K562 (cell line): ENCODE results near the gene SLC9B1. TPM values are rescaled to one million over a fixed set of nuclear protein-coding genes. Genes with fewer than 3 reads are reported as not detected.

Experiments used
- ATAC-seq: fragments of 200-7000 bp; cut with Tn5 transposase; 3 replicates; pipeline ENCODE4 v1.9.1; 2020; ENCODE audit warnings: moderate library complexity
- BruUV-seq: library from RNA; stranded (reverse); fragments of 400-500 nt; replicated peaks from 2 replicates; lab custom pipeline; 2021; lab: Mats Ljungman, UMichigan
- CTCF ChIA-PET: fragments of 300-600 bp; formaldehyde crosslinking; extraction: SDS; loops from one replicate; lab custom pipeline; 2021; ENCODE audit warnings: low intra/inter-chr PET ratio; lab: Yijun Ruan, JAX
- POLR2A ChIA-PET: fragments of 300-600, 350-650 bp; sonication (Branson Sonifier 250); formaldehyde crosslinking; extraction: SDS; loops from one replicate; lab custom pipeline; 2021; ENCODE audit warnings: antibody characterized with exemption, inconsistent platforms; lab: Yijun Ruan, JAX
- DNase-seq, 4 experiments: peaks; one replicate each; pipeline versions ENCODE4 v3.0.0 to v3.0.0-alpha.2; 2011 to 2018; ENCODE audit warnings: low spot score in 3 of 4, mixed read lengths in 3 of 4; ENCODE audit errors: extremely low read depth in 1 of 4
- FAIRE-seq: peaks from 2 replicates; lab custom pipeline; 2011; peaks lifted over from hg19 to GRCh38; lab: Jason Lieb, UNC
- H2AFZ ChIP-seq: 2 replicates; pipeline ENCODE4 v1.6.0; 2011; ENCODE audit warnings: low read depth, low read length, control low read depth, inconsistent platforms
- H3K27ac ChIP-seq: fragments of 200-600 bp; 3 replicates; pipeline ENCODE4 v1.8.0; 2011; ENCODE audit warnings: low read depth, mild to moderate bottlenecking, control low read depth, inconsistent platforms, low read length, moderate library complexity, mixed read lengths; ENCODE audit errors: extremely low read depth
- H3K27me3 ChIP-seq, 2 experiments: fragments of 300-600 bp in 1 of 2; 2 replicates in 1 of 2; 3 replicates in 1 of 2; pipeline versions ENCODE4 v1.6.0 to v1.8.0; 2011; ENCODE audit warnings: inconsistent platforms in 2 of 2, low read length in 2 of 2, mild to moderate bottlenecking in 1 of 2, mixed read lengths in 1 of 2, moderate library complexity in 1 of 2; ENCODE audit not compliant: control insufficient read depth in 2 of 2, insufficient read depth in 2 of 2
- H3K36me3 ChIP-seq: fragments of 300-600 bp; 3 replicates; pipeline ENCODE4 v1.8.0; 2011; ENCODE audit warnings: mild to moderate bottlenecking, low read length, inconsistent platforms; ENCODE audit not compliant: control insufficient read depth, insufficient read depth
- H3K4me1 ChIP-seq, 2 experiments: fragments of 200-600 bp in 1 of 2; replicated peaks in 1 of 2; 2 replicates in 1 of 2; 3 replicates in 1 of 2; pipeline versions ENCODE4 v1.5.1 to v1.8.0; 2011; ENCODE audit warnings: inconsistent platforms in 2 of 2, low read length in 2 of 2, mild to moderate bottlenecking in 1 of 2, mixed read lengths in 1 of 2, moderate library complexity in 1 of 2; ENCODE audit not compliant: control insufficient read depth in 2 of 2, insufficient read depth in 2 of 2
- H3K4me2 ChIP-seq: 2 replicates; pipeline ENCODE4 v1.6.1; 2011; ENCODE audit warnings: low read length, control low read depth, inconsistent platforms, mixed read lengths; ENCODE audit not compliant: insufficient read depth
- H3K4me3 ChIP-seq: fragments of 200-600 bp; sonication (generic), shearing (Covaris generic); 2 replicates; pipeline ENCODE4 v1.5.1; 2016; ENCODE audit warnings: control low read depth, inconsistent platforms
- H3K79me2 ChIP-seq: fragments of 200-600 bp; 3 replicates; pipeline ENCODE4 v1.8.0; 2011; ENCODE audit warnings: low read length, inconsistent platforms; ENCODE audit not compliant: control insufficient read depth, insufficient read depth
- H3K9ac ChIP-seq, 2 experiments: 2 replicates each; pipeline versions ENCODE4 v1.6.0 to v1.6.1; 2011; ENCODE audit warnings: low read depth in 2 of 2, low read length in 2 of 2, control low read depth in 1 of 2, inconsistent platforms in 1 of 2, mild to moderate bottlenecking in 1 of 2, mixed read lengths in 1 of 2; ENCODE audit not compliant: insufficient read depth in 1 of 2
- H3K9me1 ChIP-seq: one replicate; pipeline ENCODE4 v1.6.0; 2011; ENCODE audit warnings: inconsistent platforms, mild to moderate bottlenecking, low read length, moderate library complexity; ENCODE audit not compliant: control insufficient read depth, insufficient read depth
- H3K9me3 ChIP-seq: replicated peaks from 2 replicates; pipeline ENCODE4 v1.5.1; 2011; ENCODE audit warnings: low read depth, low read length, inconsistent platforms; ENCODE audit not compliant: control insufficient read depth, insufficient read depth
- H4K20me1 ChIP-seq: replicated peaks from 2 replicates; pipeline ENCODE4 v1.6.1; 2011; ENCODE audit warnings: low read length, inconsistent platforms, mixed read lengths; ENCODE audit not compliant: control insufficient read depth, insufficient read depth
- ETS2 ChIP-seq: IDR thresholded peaks from 2 replicates; pipeline ENCODE4 v1.6.1; 2016; ENCODE audit warnings: borderline replicate concordance, missing genetic modification characterization, mild to moderate bottlenecking, moderate library complexity, missing compliant biosample characterization; ENCODE audit not compliant: poor library complexity, severe bottlenecking
- HLTF ChIP-seq: fragments of 450-650 bp; IDR thresholded peaks from 2 replicates; pipeline ENCODE4 v1.6.1; 2016
- SPI1 ChIP-seq: IDR thresholded peaks from 2 replicates; pipeline ENCODE4 v1.6.1; 2011; ENCODE audit warnings: low read depth, low read length, control low read depth, borderline replicate concordance
- ZNF217 ChIP-seq: sonication (generic); formaldehyde crosslinking; IDR thresholded peaks from 2 replicates; pipeline ENCODE4 v1.8.0; 2022; ENCODE audit warnings: mild to moderate bottlenecking, missing genetic modification reagents
- ZNF316 ChIP-seq: fragments of 450-650 bp; IDR thresholded peaks from 2 replicates; pipeline ENCODE4 v1.6.1; 2016
- WGBS: fragments of 100-300 bp; shearing (Covaris generic); methylation state at CpG from one replicate; pipeline ENCODE4 v1.1.6; 2016; ENCODE audit warnings: low coverage, mixed read lengths; ENCODE audit not compliant: insufficient coverage; ENCODE audit errors: missing lambda C conversion rate; 5-methylcytosine and 5-hydroxymethylcytosine counted together
- in situ Hi-C: fragments of 300-500 bp; cut with MboI; formaldehyde crosslinking; loops from 4 replicates; pipeline ENCODE4 v1.15.0; 2018; ENCODE audit warnings: inconsistent platforms, mixed read lengths
- intact Hi-C: fragments of 100-400 bp; cut with micrococcal nuclease; formaldehyde crosslinking; loops from 2 replicates; pipeline ENCODE4 v1.14.2; 2022
- polyA plus RNA-seq, 8 experiments: library from polyadenylated mRNA; depleted of rRNA in 4 of 8; stranded (reverse) in 5 of 8; unstranded in 3 of 8; fragments of >200 nt; fragmentation: Nextera tagmentation in 2 of 8; fragmentation: Illumina TruSeq in 1 of 8; extraction: Ambion mirVana in 2 of 8; extraction: Trizol in 1 of 8; gene quantifications; 2 replicates each; pipeline versions ENCODE4 v1.2.1 to v1.2.3, GENCODE V29; 2011 to 2014; ENCODE audit warnings: inconsistent platforms in 1 of 8, missing spikeins in 1 of 8
- total RNA-seq, 7 experiments: library from RNA; depleted of rRNA in 6 of 7; stranded (reverse); fragments of >200 nt in 6 of 7; fragmentation: Illumina TruSeq in 2 of 7; extraction: Trizol in 2 of 7; gene quantifications; 2 replicates each; pipeline versions ENCODE4 v1.2.1 to v1.2.3, GENCODE V29; 2011 to 2021; ENCODE audit warnings: low replicate concordance in 1 of 7

Gene SLC9B1
- total and polyA plus RNA-seq, 9 of the 15 experiments (the other 6 are each of a cell fraction or from before 2014, with no cell fraction given): 0.21 to 1.3 (median 0.51) TPM

DNA sequence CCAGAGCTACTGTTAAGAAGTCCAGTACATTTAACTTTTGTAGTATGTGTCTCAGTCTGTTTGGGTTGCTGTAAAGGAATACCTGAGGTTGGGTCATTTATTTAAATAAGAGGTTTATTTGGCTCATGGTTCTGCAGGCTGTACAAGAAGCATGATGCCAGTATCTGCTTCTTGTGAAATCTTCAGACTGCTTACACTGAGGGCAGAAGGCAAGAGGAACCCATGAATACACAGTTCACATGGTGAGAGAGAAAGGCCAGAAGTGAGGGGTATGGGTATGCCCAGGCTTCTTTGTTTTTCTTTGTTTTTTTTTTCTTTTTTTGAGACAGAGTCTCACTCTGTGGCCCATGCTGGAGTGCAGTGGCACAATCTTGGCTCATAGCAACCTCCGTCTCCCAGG lies 156.8 kb downstream of the SLC9B1 start:
- peaks cover 12% of the 10 kb centered on the region; the same call in 1 of the 2 replicates for H3K9me3 ChIP-seq
- ATAC-seq: no peak
- CTCF ChIA-PET: no interaction called here
- no peak overlapping the region for H3K4me3 ChIP-seq
- H3K27ac ChIP-seq: no peak overlapping the region
- peaks cover 50% of the 10 kb centered on the region for H3K79me2 ChIP-seq
- no peaks in the 10 kb centered on the region for H4K20me1 ChIP-seq
- no peaks in the 10 kb centered on the region for H3K27me3 ChIP-seq
- no peak overlapping the region for H3K4me2 ChIP-seq
- no peak for DNase-seq
- no peaks in the 10 kb centered on the region for H3K36me3 ChIP-seq
- in situ Hi-C loops (no loop called here), intact Hi-C loops (no loop called here)
- BruUV-seq: no TSS peak
- H3K4me1 ChIP-seq: peaks cover 0 to 10% of the 10 kb centered on the region in 2 experiments; a peak in 3 of 5 replicates
- no peak for FAIRE-seq
- no peak overlapping the region for H3K9ac ChIP-seq
- WGBS: 100% methylated on average over 1 of the region's 1 CpG
- no peak for TF ChIP-seq ZNF217 (CRISPR knock-in tag)
- POLR2A ChIA-PET: no interaction called here
- H2AFZ ChIP-seq: no peak overlapping the region
- H3K9me1 ChIP-seq: no peaks in the 10 kb centered on the region

DNA sequence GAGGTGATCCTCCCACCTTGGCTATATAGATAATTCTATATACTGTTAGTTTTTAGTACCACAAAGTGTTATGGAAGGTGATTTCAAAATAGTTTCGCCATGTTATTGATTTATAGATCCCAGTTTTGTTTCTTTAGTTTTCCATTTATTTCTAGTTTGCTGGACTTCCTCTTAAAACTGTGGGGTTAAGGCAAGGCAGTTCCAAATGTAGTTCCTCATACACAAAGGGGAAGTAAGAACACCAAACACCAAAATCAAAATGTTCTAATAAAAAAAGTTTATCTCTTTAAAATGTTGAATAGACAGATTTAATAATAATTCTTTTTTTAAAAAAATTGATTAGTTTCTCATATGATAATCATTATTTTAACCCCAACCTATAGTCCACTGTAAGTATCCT lies 157.5 kb downstream of the SLC9B1 start:
- H3K9ac ChIP-seq: no peak overlapping the region
- no peaks in the 10 kb centered on the region for H3K9me1 ChIP-seq
- ATAC-seq: no peak
- no peak overlapping the region for H3K4me3 ChIP-seq
- no peaks in the 10 kb centered on the region for H4K20me1 ChIP-seq
- H2AFZ ChIP-seq: no peak overlapping the region
- BruUV-seq: no TSS peak
- no peak for DNase-seq
- intact Hi-C loops: no loop called here
- no peaks in the 10 kb centered on the region for H3K27me3 ChIP-seq
- ChIA-PET POLR2A (no interaction called here), CTCF (no interaction called here)
- WGBS: 62% methylated on average over 1 of the region's 1 CpG
- H3K9me3 ChIP-seq: peaks cover 12% of the 10 kb centered on the region; the same call in 1 of the 2 replicates
- no peaks in the 10 kb centered on the region for H3K36me3 ChIP-seq
- H3K4me2 ChIP-seq: no peak overlapping the region
- FAIRE-seq: no peak
- peaks cover 43% of the 10 kb centered on the region for H3K79me2 ChIP-seq
- H3K4me1 ChIP-seq: peaks cover 0 to 10% of the 10 kb centered on the region in 2 experiments; a peak in 3 of 5 replicates
- in situ Hi-C loops: no loop called here
- TF ChIP-seq SPI1 (0 out of 2 replicates have a peak, but pooled peaks have one; percentile 24), HLTF (no peak), ZNF316 (peak; percentile 51; the same call in 1 of the 2 replicates), ETS2 (no peak)
- H3K27ac ChIP-seq: no peak overlapping the region
